ENCODE data around the gene TAC1. TPM values are rescaled to one million over a fixed set of nuclear protein-coding genes. Genes with fewer than 3 reads are reported as not detected.
"Not testable (repeated sequence)": the region's sequence is repeated elsewhere in the genome, so short reads cannot be mapped to it uniquely, and the experiment has no call there.

The TAC1 gene
- total RNA-seq, 4 donors from 2014 or later, result 0.35 to 6.1 (median 3.0) TPM; not detected in 1

DNA sequence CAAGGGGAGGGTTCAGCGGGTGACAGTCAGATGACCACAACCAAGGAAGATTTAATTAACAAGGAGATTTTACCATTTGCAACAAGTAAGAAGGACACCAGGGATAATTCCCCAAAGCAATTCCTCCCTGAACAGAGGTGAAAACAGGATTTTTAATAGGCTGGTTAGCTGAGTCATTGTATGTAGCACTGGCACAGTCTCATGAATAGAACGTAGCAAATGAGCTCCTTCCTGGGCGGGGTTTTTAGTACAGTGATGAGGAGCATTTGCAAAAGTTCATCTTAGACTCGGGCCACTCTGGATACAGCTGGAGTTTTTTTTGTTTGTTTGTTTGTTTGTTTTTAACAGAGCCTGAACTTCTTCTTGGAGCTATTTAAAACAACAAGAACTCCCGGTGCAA, 39.0 kb downstream of the TAC1 start:
- no peak for ATAC-seq
- H3K9me3 ChIP-seq, result no peaks in the 10 kb centered on the region
- no peaks in the 10 kb centered on the region for H3K27me3 ChIP-seq
- no peak overlapping the region for H3K4me3 ChIP-seq
- H3K36me3 ChIP-seq, result no peaks in the 10 kb centered on the region
- no peaks in the 10 kb centered on the region for H3K4me1 ChIP-seq
- no peak overlapping the region for H3K27ac ChIP-seq
- WGBS, 2 donors (ENCODE audit: low coverage in 1 of 2), result 75 to 86% methylated on average over 1 to 2 of the region's 5 CpGs
- TF ChIP-seq, protein P1, sequence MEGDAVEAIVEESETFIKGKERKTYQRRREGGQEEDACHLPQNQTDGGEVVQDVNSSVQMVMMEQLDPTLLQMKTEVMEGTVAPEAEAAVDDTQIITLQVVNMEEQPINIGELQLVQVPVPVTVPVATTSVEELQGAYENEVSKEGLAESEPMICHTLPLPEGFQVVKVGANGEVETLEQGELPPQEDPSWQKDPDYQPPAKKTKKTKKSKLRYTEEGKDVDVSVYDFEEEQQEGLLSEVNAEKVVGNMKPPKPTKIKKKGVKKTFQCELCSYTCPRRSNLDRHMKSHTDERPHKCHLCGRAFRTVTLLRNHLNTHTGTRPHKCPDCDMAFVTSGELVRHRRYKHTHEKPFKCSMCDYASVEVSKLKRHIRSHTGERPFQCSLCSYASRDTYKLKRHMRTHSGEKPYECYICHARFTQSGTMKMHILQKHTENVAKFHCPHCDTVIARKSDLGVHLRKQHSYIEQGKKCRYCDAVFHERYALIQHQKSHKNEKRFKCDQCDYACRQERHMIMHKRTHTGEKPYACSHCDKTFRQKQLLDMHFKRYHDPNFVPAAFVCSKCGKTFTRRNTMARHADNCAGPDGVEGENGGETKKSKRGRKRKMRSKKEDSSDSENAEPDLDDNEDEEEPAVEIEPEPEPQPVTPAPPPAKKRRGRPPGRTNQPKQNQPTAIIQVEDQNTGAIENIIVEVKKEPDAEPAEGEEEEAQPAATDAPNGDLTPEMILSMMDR (IDR thresholded peaks at IDR 0.05), result no peak
- no peak for TF ChIP-seq POLR2AphosphoS5 (IDR thresholded peaks at IDR 0.05)
- TF ChIP-seq EP300 (IDR thresholded peaks at IDR 0.05), result no peak
- TF ChIP-seq POLR2A (IDR thresholded peaks at IDR 0.05), result no peak

GRCh38 chr7:97771576-97771975, 39.7 kb downstream of the TAC1 start:
- 56 to 84% methylated on average over 4 to 6 of the region's 6 CpGs for WGBS, 2 donors (ENCODE audit: low coverage in 1 of 2)
- TF ChIP-seq, protein P1 (IDR thresholded peaks at IDR 0.05), result no peak
- TF ChIP-seq POLR2A (IDR thresholded peaks at IDR 0.05) (no peak), POLR2AphosphoS5 (IDR thresholded peaks at IDR 0.05) (no peak), EP300 (IDR thresholded peaks at IDR 0.05) (no peak)
- H3K4me3 ChIP-seq, result no peak overlapping the region
- no peaks in the 10 kb centered on the region for H3K4me1 ChIP-seq
- no peak for ATAC-seq
- no peaks in the 10 kb centered on the region for H3K9me3 ChIP-seq
- H3K36me3 ChIP-seq, result no peaks in the 10 kb centered on the region
- H3K27me3 ChIP-seq, result no peaks in the 10 kb centered on the region
- no peak overlapping the region for H3K27ac ChIP-seq

DNA sequence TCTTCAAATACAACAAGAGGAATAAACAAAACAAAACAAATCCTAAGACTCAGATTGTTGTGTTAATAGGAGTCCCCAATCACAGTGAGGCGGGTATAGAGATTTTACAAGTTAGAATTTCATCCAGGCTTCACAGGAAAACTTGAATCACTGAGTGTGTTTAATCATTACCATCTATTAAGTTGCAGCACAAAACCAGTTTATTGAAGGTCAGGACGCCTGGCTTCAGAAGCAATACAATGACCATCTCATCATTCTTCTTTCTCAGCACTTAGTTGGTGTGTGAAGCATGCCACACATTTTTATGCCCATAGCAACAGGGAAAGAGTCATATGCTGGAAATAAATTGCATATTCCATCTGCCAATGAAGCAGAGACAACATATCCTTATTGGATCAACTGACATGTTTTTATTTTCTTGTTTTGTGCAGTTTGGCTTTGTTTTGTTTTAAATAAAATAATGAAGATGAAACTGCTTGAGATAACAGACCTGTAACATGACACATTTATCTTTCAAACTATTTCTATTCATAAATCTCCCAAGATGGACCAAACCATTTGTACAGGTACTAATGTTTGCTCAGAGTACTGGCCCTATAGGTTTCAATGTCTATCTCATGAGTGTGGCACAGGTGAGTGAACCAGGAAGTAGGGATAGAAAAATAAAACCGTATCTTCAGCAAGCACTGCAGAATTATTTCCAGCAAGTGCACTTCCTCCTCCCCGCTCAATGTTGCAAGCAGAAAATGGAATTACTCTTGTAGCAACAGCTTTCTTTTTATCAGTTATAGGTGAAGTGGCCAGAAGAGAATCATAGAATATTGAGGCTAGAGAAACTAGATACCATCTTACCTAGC, 40.4 kb downstream of the TAC1 start:
- Histone ChIP-seq H3K27ac (no peak overlapping the region), H3K4me1 (no peaks in the 10 kb centered on the region), H3K27me3 (no peaks in the 10 kb centered on the region), H3K4me3 (no peak overlapping the region), H3K36me3 (no peaks in the 10 kb centered on the region), H3K9me3 (no peaks in the 10 kb centered on the region)
- WGBS, 2 donors (ENCODE audit: low coverage in 1 of 2), result 50 to 67% methylated on average over 1 to 2 of the region's 4 CpGs
- TF ChIP-seq EP300 (IDR thresholded peaks at IDR 0.05) (no peak), POLR2AphosphoS5 (IDR thresholded peaks at IDR 0.05) (no peak), POLR2A (IDR thresholded peaks at IDR 0.05) (no peak)
- TF ChIP-seq, protein P1 (IDR thresholded peaks at IDR 0.05), result no peak
- ATAC-seq, result no peak

- H3K4me3 ChIP-seq, H3K27ac ChIP-seq, ATAC-seq, H3K4me1 ChIP-seq, H3K36me3 ChIP-seq, H3K27me3 ChIP-seq: not testable (repeated sequence)
- H3K9me3 ChIP-seq, result peaks cover 0 to 15% (median 0%) of the 10 kb centered on the region in 3 donors
- WGBS, 2 donors (ENCODE audit: low coverage in 1 of 2), result 81 to 90% methylated on average over 2 of the region's 7 CpGs
Observed at GRCh38 chr7:97786398-97786797, 54.5 kb downstream of the TAC1 start.

Other genes starting within 250 kb of the TAC1 start
- gene ASNS, start 140.3 kb downstream of the TAC1 start, total RNA-seq, result 10 to 100 TPM; 12.9 to 26.0 (median 19.0) TPM